Measurements from ENCODE around the gene ZRANB3.
"Not testable (repeated sequence)": the region's sequence is repeated elsewhere in the genome, so short reads cannot be mapped to it uniquely, and the experiment has no call there.

ZRANB3 gene

GRCh38 chr2:135454608-135455007 is 76.4 kb downstream of the ZRANB3 start:
- no peak for TF ChIP-seq GATA1 (IDR thresholded peaks at IDR 0.05; ENCODE audit: low read depth, low read length)
- no peak for TF ChIP-seq POLR2A (IDR thresholded peaks at IDR 0.05; ENCODE audit: low read length)
- DNase-seq, result no peak

- peak in 1 of 2 experiments; percentile 19 for DNase-seq
Observed at GRCh38 chr2:135453027-135453426, 78.0 kb downstream of the ZRANB3 start.

- TF ChIP-seq GATA1 (IDR thresholded peaks at IDR 0.05; ENCODE audit: low read depth, low read length) (no peak), POLR2A (IDR thresholded peaks at IDR 0.05; ENCODE audit: low read length) (no peak)
Observed at GRCh38 chr2:135451966-135452365, 79.1 kb downstream of the ZRANB3 start.

GRCh38 chr2:135443013-135443412 is 88.0 kb downstream of the ZRANB3 start:
- not testable (repeated sequence) for DNase-seq

More at GRCh38 chr2:135451966-135452365, 79.1 kb downstream of the ZRANB3 start:
- no peak for DNase-seq

- DNase-seq, result not testable (repeated sequence)
Observed at GRCh38 chr2:135435155-135435554, 95.9 kb downstream of the ZRANB3 start.

- DNase-seq, result no peak
- no peak for TF ChIP-seq GATA1 (IDR thresholded peaks at IDR 0.05; ENCODE audit: low read depth, low read length)
- no peak for TF ChIP-seq POLR2A (IDR thresholded peaks at IDR 0.05; ENCODE audit: low read length)
Observed at GRCh38 chr2:135424849-135425248, 106.2 kb downstream of the ZRANB3 start.

GRCh38 chr2:135422898-135423297 is 108.1 kb downstream of the ZRANB3 start:
- DNase-seq, result no peak
- no peak for TF ChIP-seq POLR2A (IDR thresholded peaks at IDR 0.05; ENCODE audit: low read length)
- no peak for TF ChIP-seq GATA1 (IDR thresholded peaks at IDR 0.05; ENCODE audit: low read depth, low read length)

GRCh38 chr2:135411646-135412045 is 119.4 kb downstream of the ZRANB3 start:
- TF ChIP-seq POLR2A (IDR thresholded peaks at IDR 0.05; ENCODE audit: low read length), result no peak
- no peak for TF ChIP-seq GATA1 (IDR thresholded peaks at IDR 0.05; ENCODE audit: low read depth, low read length)
- no peak for DNase-seq

GRCh38 chr2:135409436-135409835 is 121.6 kb downstream of the ZRANB3 start:
- no peak for DNase-seq
- TF ChIP-seq POLR2A (IDR thresholded peaks at IDR 0.05; ENCODE audit: low read length) (no peak), GATA1 (IDR thresholded peaks at IDR 0.05; ENCODE audit: low read depth, low read length) (no peak)

GRCh38 chr2:135396259-135396658 is 134.8 kb downstream of the ZRANB3 start:
- DNase-seq, result not testable (repeated sequence)

- TF ChIP-seq POLR2A (IDR thresholded peaks at IDR 0.05; ENCODE audit: low read length), result no peak
- TF ChIP-seq GATA1 (IDR thresholded peaks at IDR 0.05; ENCODE audit: low read depth, low read length), result no peak
- no peak for DNase-seq
Observed at GRCh38 chr2:135386993-135387392, 144.0 kb downstream of the ZRANB3 start.

- TF ChIP-seq GATA1 (IDR thresholded peaks at IDR 0.05; ENCODE audit: low read depth, low read length) (no peak), POLR2A (IDR thresholded peaks at IDR 0.05; ENCODE audit: low read length) (no peak)
- no peak for DNase-seq
Observed at GRCh38 chr2:135378591-135378990, 152.4 kb downstream of the ZRANB3 start.

- DNase-seq, result no peak
- TF ChIP-seq GATA1 (IDR thresholded peaks at IDR 0.05; ENCODE audit: low read depth, low read length), result no peak
- TF ChIP-seq POLR2A (IDR thresholded peaks at IDR 0.05; ENCODE audit: low read length), result no peak
Observed at GRCh38 chr2:135373702-135374101, 157.3 kb downstream of the ZRANB3 start.

- no peak for TF ChIP-seq GATA1 (IDR thresholded peaks at IDR 0.05; ENCODE audit: low read depth, low read length)
- no peak for TF ChIP-seq POLR2A (IDR thresholded peaks at IDR 0.05; ENCODE audit: low read length)
- DNase-seq, result no peak
Observed at GRCh38 chr2:135349941-135350340, 181.1 kb downstream of the ZRANB3 start.

- not testable (repeated sequence) for DNase-seq
Observed at GRCh38 chr2:135348096-135348704, 182.8 kb downstream of the ZRANB3 start.

GRCh38 chr2:135337071-135337470 is 193.9 kb downstream of the ZRANB3 start:
- no peak for TF ChIP-seq GATA1 (IDR thresholded peaks at IDR 0.05; ENCODE audit: low read depth, low read length)
- TF ChIP-seq POLR2A (IDR thresholded peaks at IDR 0.05; ENCODE audit: low read length), result no peak
- no peak for DNase-seq
